Activated effector memory CD4-positive, alpha-beta T cell treated with Interleukin-2 at 50 U/mL for 16 hours (primary cell): Measurements from ENCODE around the gene ADGRD1.

Experiments used
- DNase-seq: peaks from one replicate; pipeline ENCODE4 v3.0.0-alpha.2; 2020

Gene ADGRD1

GRCh38 chr12:131045705-131046460, 92.2 kb downstream of the ADGRD1 start:
- DNase-seq: no peak

- DNase-seq: no peak
Observed at GRCh38 chr12:131046813-131047788, 93.4 kb downstream of the ADGRD1 start.

DNA sequence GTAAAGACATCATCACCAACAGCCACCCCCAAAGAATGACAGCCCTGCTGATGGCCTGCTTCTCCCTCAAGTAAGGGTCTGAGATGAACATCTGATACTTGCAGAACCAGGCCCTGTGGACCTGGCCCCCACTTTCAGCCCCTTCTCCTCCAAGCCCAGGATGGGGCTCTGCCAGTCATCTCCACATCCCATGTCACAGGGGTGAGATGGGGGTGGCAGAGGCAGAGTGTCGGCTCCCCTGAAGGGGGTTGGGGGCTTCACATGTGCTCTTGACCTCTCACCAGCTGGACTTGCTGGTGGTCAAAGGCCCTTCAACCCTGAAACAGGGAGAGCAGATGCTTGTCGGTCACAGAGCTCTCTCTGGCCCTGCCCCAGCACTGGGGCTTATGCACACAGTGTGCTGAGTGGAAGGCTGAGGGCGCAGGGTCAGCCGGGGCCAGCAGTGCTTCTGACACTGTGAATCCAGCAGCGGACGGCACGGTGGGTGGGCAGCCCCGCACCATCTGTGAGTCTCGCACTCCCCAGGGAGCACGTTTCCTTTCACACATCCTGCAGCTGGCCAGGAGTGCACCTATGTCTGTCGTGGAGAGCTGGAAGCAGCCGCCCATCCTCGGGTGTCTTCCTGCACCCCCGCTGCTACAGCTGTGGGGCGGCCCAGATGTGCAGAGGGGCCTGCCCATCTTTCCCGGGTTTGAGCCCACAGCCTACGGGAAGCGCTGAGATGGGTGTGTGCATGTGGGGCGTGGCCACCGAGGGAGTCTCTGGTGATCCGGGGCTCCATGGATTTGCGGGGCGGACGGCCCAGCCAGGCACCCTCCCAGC, 94.3 kb downstream of the ADGRD1 start:
- no peak for DNase-seq

DNA sequence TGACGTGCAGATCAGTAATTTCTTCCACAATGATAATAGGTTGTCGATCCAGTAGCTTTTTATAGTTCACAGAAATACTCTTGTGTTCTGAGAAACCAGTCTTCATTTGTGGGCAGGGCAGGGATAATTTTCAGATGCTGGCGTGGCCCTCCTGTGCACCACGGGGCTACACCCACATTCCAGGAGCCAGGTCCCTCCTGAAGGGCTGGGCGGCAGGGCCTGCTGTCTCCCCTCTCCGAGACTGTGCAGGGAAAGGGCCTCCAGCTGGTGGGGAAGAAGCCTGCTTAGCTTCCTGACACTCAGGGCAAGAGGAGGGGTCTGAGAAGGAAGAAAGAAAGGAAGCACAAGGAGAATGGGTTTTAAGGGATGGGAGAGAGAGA, 94.9 kb downstream of the ADGRD1 start:
- DNase-seq: no peak

DNA sequence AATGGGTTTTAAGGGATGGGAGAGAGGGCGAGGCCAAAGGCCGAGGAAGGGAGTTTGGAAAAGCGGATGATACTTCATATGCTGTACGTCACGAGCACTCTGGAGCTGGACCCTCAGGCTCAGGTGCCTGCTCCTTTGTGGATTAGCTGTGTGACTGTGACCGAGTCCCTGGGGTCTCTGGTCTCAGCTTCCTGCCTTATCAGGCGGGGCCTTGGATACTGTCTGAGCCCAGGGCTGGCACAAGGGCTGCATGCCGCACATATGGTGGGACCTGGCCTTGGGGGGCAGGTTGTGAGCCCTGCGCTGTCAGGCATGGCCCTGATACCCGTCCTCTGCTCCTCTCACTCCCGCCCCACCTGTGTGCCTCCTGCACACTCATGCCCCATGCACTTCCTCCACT, 95.3 kb downstream of the ADGRD1 start:
- no peak for DNase-seq

DNA sequence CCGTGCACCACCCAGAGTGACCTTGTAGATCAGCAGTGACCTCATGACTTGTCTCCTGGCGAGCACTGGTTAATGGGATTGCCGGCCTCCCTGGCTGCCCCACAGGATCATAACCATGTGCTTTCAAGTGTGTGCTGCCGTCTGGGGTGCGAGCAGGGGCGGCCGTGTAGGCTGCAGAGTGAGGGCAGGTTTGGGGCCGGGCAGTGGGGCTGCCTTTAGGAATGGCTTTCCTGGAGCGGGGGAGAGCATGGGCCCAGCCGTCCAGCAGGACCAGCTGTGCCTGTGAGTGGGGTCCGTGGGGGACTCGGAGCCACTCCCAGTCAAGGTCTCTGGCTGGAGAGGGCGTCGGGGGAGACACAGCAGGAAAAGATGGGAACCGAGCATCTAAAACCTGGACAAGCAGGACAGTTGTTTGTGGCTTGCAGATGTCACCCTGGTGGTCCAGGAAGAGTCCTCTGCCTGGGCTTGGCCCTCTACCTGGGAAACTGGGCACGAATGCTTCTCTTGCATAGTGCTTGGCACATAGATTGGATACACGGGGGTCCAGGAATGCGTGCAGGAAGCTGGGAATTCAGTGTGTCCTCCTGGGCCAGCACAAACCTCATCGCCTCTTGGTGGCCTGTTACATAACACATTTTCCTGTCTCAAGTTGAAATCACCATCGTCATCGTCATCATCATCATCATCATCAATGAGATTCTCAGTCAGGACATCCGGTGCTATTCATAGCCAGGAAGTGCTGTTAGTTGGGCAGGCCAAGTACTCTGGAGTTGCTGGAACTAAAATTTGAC, 96.0 kb downstream of the ADGRD1 start:
- DNase-seq: no peak

DNA sequence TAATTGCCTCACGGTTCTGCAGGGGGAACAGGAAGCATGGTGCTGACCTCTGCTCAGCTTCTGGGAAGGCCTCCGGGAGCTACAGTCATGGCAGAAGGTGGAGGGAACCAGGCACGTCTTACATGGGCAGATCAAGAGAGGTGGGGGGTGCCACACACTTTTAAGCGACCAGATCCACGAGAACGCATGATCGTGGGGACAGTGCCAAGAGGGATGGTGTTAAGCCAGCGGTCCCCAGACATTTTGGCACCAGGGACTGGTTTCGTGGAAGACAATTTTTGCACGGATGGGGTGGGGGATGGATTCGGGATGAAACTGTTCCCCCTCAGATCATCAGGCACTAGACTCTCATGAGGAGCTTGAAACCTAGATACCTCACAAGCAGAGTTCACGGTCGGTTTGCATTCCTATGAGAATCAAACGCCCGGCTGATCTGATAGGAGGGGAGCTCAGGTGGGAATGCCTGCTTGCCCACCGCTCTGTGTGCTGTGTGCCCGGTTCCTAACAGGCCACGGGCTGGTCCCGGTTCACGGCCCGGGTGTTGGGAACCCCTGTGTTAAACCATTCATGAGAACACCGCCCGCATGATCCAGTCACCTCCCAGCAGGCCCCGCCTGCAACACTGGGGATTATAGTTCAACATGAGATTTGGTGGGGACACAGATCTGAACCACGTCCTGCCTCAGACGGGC, 96.9 kb downstream of the ADGRD1 start:
- DNase-seq: no peak

DNA sequence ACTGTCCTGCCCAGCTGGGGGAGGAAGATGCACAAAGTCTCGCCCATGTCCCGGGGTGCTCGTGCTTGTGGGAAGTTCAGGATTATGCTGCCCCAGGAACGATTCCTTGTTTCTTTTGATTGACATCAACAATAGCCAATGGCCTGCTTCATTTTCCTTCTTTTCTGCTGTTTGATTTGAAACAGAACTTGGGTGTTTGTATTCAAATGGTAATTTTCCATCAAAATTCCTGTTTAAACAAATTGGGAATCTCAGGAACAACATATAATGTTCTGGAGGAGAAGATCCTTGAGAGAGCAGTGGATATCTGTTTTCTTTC, 97.4 kb downstream of the ADGRD1 start:
- no peak for DNase-seq

DNA sequence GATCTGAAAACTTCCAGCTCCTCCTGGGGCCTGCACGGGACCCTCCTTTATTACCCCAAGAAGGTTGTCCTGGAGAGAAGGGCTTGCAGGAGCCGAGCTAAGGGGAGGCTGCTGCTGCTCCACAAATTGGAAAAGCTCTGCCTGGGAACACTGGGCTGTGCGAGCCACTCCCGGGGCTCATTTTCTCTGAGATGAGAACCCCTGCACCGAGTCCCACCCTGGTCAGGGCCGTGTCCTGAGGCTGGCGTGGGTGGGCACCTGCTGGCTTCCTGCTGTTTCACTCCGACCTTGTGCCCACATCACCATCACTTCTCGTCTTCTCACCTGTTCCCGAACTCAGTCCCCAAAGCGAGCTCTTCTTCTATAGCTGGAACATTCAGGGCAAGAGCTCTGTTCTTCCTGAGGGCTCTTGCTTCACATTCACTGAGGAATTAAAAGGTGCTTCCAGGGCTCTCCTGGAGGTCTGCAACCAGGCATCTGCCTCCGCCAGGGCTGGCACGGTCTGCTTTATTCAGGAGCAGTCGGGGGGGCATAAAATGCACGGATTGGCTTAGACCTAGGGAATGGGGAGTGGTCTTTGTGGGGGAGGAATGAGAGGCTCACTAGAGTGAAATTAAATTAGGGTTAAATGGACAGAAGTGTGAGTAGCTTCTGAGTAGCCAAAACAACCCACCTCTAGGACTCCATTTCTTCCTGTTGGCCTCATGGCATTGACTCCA, 98.5 kb downstream of the ADGRD1 start:
- DNase-seq: no peak

- no peak for DNase-seq
Observed at GRCh38 chr12:131052929-131053328, 99.2 kb downstream of the ADGRD1 start.

DNA sequence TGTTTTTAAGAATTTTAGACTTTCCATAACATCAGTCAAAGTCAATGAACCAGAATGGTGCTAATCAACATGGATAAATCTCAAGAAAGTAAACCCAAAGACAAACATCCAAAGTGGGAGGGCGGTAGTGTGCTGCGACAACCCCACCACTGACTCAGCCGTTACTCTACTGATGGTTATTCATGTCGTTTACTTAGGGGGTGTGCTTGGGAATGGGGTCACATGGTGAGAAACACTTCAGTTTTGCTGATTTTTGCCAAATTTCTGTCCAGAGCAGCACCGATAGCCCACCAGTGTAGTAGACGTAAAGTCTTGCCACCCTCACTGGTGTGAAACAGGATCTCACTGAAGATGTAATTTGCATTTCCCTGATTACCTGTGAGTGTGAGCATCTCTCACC, 99.9 kb downstream of the ADGRD1 start:
- DNase-seq: no peak

- no peak for DNase-seq
Observed at GRCh38 chr12:131054345-131055092, 100.8 kb downstream of the ADGRD1 start.

DNA sequence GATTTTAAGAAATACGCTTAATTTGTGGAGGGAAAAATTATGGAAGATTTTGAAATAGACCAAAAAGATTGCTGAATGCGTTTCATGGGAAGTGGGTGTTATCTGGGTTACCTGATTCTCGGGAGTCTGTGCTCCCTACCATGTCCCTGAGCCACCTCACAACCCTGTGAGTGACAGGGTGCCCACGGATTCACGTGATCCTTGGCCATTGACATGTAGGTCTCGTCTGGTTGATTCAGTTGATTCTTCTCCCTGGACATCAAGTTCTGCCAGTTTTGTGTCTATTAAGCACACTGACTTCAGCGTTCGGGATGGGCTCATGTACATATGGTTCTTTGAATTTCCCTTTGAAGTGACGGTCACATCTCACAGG, 101.4 kb downstream of the ADGRD1 start:
- DNase-seq: no peak

- DNase-seq: no peak
Observed at GRCh38 chr12:131055596-131056233, 102.0 kb downstream of the ADGRD1 start.

DNA sequence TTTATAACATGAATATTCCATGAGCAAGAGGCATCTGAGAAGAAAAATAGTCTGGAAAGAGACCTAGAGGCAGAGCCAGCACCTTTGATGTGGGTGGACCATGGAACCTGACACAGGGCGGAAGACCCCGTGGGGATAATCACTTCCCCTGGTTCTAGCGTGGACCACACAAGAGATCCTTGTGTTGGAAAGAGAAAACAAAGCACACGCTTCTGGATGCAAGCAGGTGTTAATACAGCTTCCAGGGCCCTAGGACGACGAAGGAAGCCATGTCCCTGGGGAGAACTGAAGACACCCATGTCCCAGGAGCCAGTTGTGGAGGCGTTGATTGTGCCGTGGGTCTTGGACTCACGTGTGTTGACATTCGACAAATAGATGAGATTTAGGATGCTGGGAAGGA, 102.9 kb downstream of the ADGRD1 start:
- no peak for DNase-seq

- no peak for DNase-seq
Observed at GRCh38 chr12:131057211-131057721, 103.6 kb downstream of the ADGRD1 start.

- DNase-seq: no peak
Observed at GRCh38 chr12:131057722-131058515, 104.2 kb downstream of the ADGRD1 start.

- DNase-seq: no peak
Observed at GRCh38 chr12:131058700-131059099, 105.0 kb downstream of the ADGRD1 start.
